Activated B cell treated with CpG ODN at 0.5 μM for 24 hours (primary cell): ENCODE results near the gene MSX2. TPM values are rescaled to one million over a fixed set of nuclear protein-coding genes. Genes with fewer than 3 reads are reported as not detected.

Experiments
- ATAC-seq: fragments of 200-7000 bp; cut with Tn5 transposase; one replicate; pipeline ENCODE4 v1.10.0; 2021; ENCODE audit warnings: low read depth, mild to moderate bottlenecking, moderate library complexity
- CTCF ChIA-PET: fragments of 350-600 bp; sonication (Branson Sonifier 250); formaldehyde crosslinking; loops from one replicate; lab custom pipeline; 2021; ENCODE audit warnings: antibody characterized with exemption; lab: Charles Lee
- POLR2A ChIA-PET: fragments of 350-600 bp; sonication (Branson Sonifier 250); formaldehyde crosslinking; loops from one replicate; lab custom pipeline; 2021; ENCODE audit warnings: antibody characterized with exemption; lab: Charles Lee
- DNase-seq: peaks from one replicate; pipeline ENCODE4 v3.0.0; 2022
- H3K27ac Mint-ChIP-seq: one replicate; pipeline ENCODE4 v1.8.0; 2020; ENCODE audit warnings: mixed read lengths
- H3K27me3 Mint-ChIP-seq: one replicate; pipeline ENCODE4 v1.8.0; 2021; ENCODE audit warnings: mixed read lengths
- H3K36me3 Mint-ChIP-seq: one replicate; pipeline ENCODE4 v1.8.0; 2021; ENCODE audit warnings: low read depth, mixed read lengths
- H3K4me1 Mint-ChIP-seq: one replicate; pipeline ENCODE4 v1.8.0; 2021; ENCODE audit warnings: mixed read lengths
- H3K4me3 Mint-ChIP-seq: one replicate; pipeline ENCODE4 v1.8.0; 2020; ENCODE audit warnings: mild to moderate bottlenecking, mixed read lengths
- H3K9me3 Mint-ChIP-seq: one replicate; pipeline ENCODE4 v1.8.0; 2020; ENCODE audit warnings: mixed read lengths
- intact Hi-C: fragments of 100-400 bp; cut with micrococcal nuclease; formaldehyde crosslinking; loops from one replicate; pipeline ENCODE4 v1.15.1; 2024
- total RNA-seq: library from RNA; stranded (reverse); gene quantifications from 2 replicates; pipeline ENCODE4 v1.2.3, GENCODE V29; 2022
- TF ChIP-seq, protein P1 (sequence below): fragments of 200-600 bp; IDR thresholded peaks from one replicate; pipeline ENCODE4 v1.8.0; 2022; ENCODE audit warnings: antibody characterized with exemption, mild to moderate bottlenecking

Gene MSX2
- total RNA-seq, 1 donor from 2014 or later: not detected

DNA sequence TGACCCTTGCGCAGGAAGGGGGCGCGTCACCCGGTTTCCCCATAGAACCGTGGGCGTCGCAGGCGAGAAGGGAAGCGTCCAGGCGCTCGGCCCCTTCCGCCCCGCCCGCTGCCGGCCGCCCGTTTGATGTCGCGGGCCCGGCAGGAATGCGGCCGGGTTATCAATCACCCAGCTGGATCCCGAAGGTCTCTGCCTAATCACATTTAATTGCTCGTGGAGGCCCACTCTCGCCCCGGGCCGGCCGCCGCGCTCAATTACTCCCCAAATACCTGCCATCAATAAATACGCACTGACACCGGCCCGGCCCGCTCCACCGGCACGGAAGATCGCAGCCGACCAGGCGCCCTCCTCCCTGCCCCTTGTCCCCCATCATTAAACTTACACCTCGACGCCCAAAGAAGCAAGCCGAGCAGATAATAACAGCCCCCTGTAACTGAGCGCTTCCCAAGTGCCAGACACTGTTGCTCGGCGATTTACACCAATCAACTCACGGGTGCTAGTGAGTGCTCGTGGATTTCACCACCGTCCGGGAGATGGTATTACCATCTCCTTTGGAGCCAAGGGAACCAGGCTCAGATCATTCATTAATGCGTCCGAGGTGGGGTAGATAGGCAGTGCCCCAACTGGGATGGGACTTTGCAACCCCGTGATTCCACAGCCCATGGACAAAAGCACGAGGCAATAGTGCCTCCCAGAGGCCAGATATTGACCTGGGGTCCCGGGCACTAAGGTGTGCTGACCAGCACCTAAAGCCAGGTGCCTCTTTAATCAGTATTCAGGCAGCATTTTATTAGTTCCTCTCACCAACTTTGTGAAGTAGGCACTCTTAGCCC lies 11.3 kb downstream of the MSX2 start:
- POLR2A ChIA-PET: no interaction called here
- no peak for ATAC-seq
- no peak overlapping the region for H3K27ac Mint-ChIP-seq
- no peaks in the 10 kb centered on the region for H3K36me3 Mint-ChIP-seq
- CTCF ChIA-PET: no interaction called here
- H3K9me3 Mint-ChIP-seq: no peaks in the 10 kb centered on the region
- TF ChIP-seq, protein P1, sequence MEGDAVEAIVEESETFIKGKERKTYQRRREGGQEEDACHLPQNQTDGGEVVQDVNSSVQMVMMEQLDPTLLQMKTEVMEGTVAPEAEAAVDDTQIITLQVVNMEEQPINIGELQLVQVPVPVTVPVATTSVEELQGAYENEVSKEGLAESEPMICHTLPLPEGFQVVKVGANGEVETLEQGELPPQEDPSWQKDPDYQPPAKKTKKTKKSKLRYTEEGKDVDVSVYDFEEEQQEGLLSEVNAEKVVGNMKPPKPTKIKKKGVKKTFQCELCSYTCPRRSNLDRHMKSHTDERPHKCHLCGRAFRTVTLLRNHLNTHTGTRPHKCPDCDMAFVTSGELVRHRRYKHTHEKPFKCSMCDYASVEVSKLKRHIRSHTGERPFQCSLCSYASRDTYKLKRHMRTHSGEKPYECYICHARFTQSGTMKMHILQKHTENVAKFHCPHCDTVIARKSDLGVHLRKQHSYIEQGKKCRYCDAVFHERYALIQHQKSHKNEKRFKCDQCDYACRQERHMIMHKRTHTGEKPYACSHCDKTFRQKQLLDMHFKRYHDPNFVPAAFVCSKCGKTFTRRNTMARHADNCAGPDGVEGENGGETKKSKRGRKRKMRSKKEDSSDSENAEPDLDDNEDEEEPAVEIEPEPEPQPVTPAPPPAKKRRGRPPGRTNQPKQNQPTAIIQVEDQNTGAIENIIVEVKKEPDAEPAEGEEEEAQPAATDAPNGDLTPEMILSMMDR: no peak
- intact Hi-C loops: no loop called here
- DNase-seq: no peak
- H3K4me1 Mint-ChIP-seq: no peaks in the 10 kb centered on the region
- H3K4me3 Mint-ChIP-seq: no peak overlapping the region
- peaks cover 57% of the 10 kb centered on the region for H3K27me3 Mint-ChIP-seq

DNA sequence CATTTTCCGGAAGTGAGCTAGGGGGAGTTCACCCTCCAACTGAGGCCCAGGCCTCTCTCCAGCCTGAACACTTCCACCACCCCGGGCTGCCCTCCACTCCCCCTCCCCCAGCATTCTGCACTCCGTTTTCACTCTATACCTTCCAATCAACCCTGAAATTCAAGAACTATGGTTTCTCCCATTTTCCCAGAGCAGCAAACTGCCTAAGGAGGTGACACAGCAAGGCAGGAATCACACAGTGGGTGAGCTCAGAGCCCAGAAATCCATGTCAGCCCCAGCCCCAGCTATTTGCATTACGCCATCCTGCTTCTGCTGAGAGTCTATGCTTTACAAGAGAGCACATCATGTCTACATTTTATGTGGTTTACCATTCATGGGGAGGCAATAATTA lies 11.9 kb downstream of the MSX2 start:
- H3K27me3 Mint-ChIP-seq: peaks cover 51% of the 10 kb centered on the region
- POLR2A ChIA-PET: no interaction called here
- no peaks in the 10 kb centered on the region for H3K36me3 Mint-ChIP-seq
- H3K4me3 Mint-ChIP-seq: no peak overlapping the region
- ATAC-seq: no peak
- TF ChIP-seq, protein P1: no peak
- no peaks in the 10 kb centered on the region for H3K9me3 Mint-ChIP-seq
- CTCF ChIA-PET: no interaction called here
- intact Hi-C loops: no loop called here
- no peak overlapping the region for H3K27ac Mint-ChIP-seq
- no peaks in the 10 kb centered on the region for H3K4me1 Mint-ChIP-seq
- DNase-seq: no peak

DNA sequence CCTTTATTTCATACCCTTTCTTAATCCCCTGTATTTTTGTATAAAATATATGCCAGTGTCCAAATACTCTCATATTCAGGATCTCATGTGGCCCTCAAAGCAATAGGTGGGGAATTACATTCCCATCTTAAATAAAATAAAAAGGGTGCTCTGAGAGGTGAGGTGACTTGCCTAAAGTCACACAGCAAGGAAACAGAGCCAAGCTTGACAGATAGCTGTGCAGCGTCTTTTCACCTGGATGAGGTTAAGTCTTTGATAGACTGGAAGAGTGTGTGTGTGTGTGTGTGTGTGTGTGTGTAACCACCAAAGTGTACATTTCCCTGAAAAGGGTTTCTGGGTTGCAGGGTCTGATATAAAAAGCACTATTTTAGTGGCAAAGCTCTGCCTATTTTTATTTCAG lies 12.4 kb downstream of the MSX2 start:
- no peaks in the 10 kb centered on the region for H3K4me1 Mint-ChIP-seq
- CTCF ChIA-PET: no interaction called here
- ATAC-seq (no peak), DNase-seq (no peak)
- H3K4me3 Mint-ChIP-seq: no peak overlapping the region
- TF ChIP-seq, protein P1: no peak
- intact Hi-C loops: no loop called here
- no peaks in the 10 kb centered on the region for H3K36me3 Mint-ChIP-seq
- peaks cover 47% of the 10 kb centered on the region for H3K27me3 Mint-ChIP-seq
- H3K9me3 Mint-ChIP-seq: no peaks in the 10 kb centered on the region
- H3K27ac Mint-ChIP-seq: no peak overlapping the region
- POLR2A ChIA-PET: no interaction called here

DNA sequence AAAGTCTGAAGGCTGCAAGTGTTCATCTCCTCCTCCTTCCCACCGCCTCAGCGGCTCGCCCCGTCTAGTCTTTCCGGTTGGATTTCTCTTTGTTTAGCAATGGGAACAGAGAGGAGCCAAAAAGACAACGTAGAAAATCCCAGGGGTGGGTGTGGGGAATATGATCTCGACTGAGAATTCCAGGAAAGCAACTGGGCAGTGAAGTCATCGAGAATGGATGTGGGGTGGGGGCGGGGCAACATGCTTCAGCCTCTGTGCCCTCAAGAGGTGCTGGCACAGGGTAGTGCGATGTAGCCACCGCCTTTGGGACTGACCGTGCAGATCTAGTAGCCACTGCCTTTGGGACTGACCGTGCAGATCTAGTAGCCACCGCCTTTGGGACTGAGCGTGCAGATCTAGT lies 12.9 kb downstream of the MSX2 start:
- DNase-seq: no peak
- ChIA-PET POLR2A (no interaction called here), CTCF (no interaction called here)
- Mint-ChIP-seq H3K27ac (no peak overlapping the region), H3K27me3 (peaks cover 46% of the 10 kb centered on the region), H3K4me3 (no peak overlapping the region), H3K4me1 (no peaks in the 10 kb centered on the region), H3K9me3 (no peaks in the 10 kb centered on the region), H3K36me3 (no peaks in the 10 kb centered on the region)
- intact Hi-C loops: no loop called here
- ATAC-seq: no peak
- TF ChIP-seq, protein P1: no peak

DNA sequence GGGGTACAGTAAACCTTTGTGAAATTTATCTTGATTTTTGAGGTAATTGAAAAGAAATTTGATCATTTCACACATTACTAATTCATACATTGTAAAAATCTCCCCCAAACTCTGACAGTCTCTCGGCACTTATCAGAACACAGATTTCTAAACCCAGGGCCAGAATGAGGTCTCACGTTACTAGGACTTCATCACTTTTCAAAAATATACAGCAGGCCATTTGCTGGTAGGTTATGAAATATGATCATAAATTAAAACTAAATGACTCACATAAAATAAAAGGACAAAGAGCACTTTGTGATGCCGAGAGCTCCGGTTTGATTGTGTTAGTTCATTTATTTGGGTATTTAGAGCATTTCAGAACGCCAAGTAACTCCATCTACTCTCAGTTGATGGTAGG lies 17.0 kb downstream of the MSX2 start:
- Mint-ChIP-seq H3K4me3 (no peak overlapping the region), H3K9me3 (no peaks in the 10 kb centered on the region), H3K27me3 (peaks cover 15% of the 10 kb centered on the region), H3K4me1 (no peaks in the 10 kb centered on the region), H3K36me3 (no peaks in the 10 kb centered on the region), H3K27ac (no peak overlapping the region)
- intact Hi-C loops: no loop called here
- ATAC-seq (no peak), DNase-seq (no peak)
- POLR2A ChIA-PET: no interaction called here
- CTCF ChIA-PET: no interaction called here
- TF ChIP-seq, protein P1: no peak
